Measurements from ENCODE around the gene RAD54L.

GRCh38 chr1:46295306-46295705, 47.7 kb downstream of the RAD54L start:
- TF ChIP-seq EP300 (conservative IDR thresholded peaks at IDR 0.05; ENCODE audit: poor library complexity, severe bottlenecking): no peak
- no peak for TF ChIP-seq CTCF (IDR thresholded peaks at IDR 0.05; ENCODE audit: poor library complexity, severe bottlenecking)
- no peak for TF ChIP-seq POLR2AphosphoS5 (IDR thresholded peaks at IDR 0.05)
- TF ChIP-seq EZH2 (IDR thresholded peaks at IDR 0.05; ENCODE audit: borderline replicate concordance, insufficient read depth, low read length, poor library complexity, severe bottlenecking): no peak
- TF ChIP-seq RAD21 (conservative IDR thresholded peaks at IDR 0.05): no peak
- no peak for TF ChIP-seq MXI1 (conservative IDR thresholded peaks at IDR 0.05; ENCODE audit: poor library complexity, severe bottlenecking)
- TF ChIP-seq SMC3 (conservative IDR thresholded peaks at IDR 0.05; ENCODE audit: poor library complexity): no peak
- TF ChIP-seq, protein P1, sequence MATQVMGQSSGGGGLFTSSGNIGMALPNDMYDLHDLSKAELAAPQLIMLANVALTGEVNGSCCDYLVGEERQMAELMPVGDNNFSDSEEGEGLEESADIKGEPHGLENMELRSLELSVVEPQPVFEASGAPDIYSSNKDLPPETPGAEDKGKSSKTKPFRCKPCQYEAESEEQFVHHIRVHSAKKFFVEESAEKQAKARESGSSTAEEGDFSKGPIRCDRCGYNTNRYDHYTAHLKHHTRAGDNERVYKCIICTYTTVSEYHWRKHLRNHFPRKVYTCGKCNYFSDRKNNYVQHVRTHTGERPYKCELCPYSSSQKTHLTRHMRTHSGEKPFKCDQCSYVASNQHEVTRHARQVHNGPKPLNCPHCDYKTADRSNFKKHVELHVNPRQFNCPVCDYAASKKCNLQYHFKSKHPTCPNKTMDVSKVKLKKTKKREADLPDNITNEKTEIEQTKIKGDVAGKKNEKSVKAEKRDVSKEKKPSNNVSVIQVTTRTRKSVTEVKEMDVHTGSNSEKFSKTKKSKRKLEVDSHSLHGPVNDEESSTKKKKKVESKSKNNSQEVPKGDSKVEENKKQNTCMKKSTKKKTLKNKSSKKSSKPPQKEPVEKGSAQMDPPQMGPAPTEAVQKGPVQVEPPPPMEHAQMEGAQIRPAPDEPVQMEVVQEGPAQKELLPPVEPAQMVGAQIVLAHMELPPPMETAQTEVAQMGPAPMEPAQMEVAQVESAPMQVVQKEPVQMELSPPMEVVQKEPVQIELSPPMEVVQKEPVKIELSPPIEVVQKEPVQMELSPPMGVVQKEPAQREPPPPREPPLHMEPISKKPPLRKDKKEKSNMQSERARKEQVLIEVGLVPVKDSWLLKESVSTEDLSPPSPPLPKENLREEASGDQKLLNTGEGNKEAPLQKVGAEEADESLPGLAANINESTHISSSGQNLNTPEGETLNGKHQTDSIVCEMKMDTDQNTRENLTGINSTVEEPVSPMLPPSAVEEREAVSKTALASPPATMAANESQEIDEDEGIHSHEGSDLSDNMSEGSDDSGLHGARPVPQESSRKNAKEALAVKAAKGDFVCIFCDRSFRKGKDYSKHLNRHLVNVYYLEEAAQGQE (IDR thresholded peaks at IDR 0.05; ENCODE audit: borderline replicate concordance): no peak
